Measurements from ENCODE around the gene CYP1B1. TPM values are rescaled to one million over a fixed set of nuclear protein-coding genes. Genes with fewer than 3 reads are reported as not detected.

Gene CYP1B1
- total RNA-seq, 4 donors from 2014 or later = 12.4 to 33.4 (median 20.6) TPM

GRCh38 chr2:38035968-38036367 is 40.0 kb downstream of the CYP1B1 start:
- intact Hi-C loops (cut with DNase I; ENCODE audit: low total_unique reads) = no loop called here
- 84 to 86% methylated on average over 7 of the region's 7 CpGs for WGBS, 2 donors
- TF ChIP-seq, protein P1, sequence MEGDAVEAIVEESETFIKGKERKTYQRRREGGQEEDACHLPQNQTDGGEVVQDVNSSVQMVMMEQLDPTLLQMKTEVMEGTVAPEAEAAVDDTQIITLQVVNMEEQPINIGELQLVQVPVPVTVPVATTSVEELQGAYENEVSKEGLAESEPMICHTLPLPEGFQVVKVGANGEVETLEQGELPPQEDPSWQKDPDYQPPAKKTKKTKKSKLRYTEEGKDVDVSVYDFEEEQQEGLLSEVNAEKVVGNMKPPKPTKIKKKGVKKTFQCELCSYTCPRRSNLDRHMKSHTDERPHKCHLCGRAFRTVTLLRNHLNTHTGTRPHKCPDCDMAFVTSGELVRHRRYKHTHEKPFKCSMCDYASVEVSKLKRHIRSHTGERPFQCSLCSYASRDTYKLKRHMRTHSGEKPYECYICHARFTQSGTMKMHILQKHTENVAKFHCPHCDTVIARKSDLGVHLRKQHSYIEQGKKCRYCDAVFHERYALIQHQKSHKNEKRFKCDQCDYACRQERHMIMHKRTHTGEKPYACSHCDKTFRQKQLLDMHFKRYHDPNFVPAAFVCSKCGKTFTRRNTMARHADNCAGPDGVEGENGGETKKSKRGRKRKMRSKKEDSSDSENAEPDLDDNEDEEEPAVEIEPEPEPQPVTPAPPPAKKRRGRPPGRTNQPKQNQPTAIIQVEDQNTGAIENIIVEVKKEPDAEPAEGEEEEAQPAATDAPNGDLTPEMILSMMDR (IDR thresholded peaks at IDR 0.05) = no peak
- TF ChIP-seq POLR2A (IDR thresholded peaks at IDR 0.05) = no peak
- H3K4me3 ChIP-seq (ENCODE audit: low read depth, poor library complexity, severe bottlenecking) = no peak overlapping the region
- no peak for DNase-seq (ENCODE audit: low spot score in 2 of 2)

- WGBS, 2 donors = 43 to 46% methylated on average over 2 of the region's 2 CpGs
- intact Hi-C loops (cut with DNase I; ENCODE audit: low total_unique reads) = no loop called here
- no peak for DNase-seq (ENCODE audit: low spot score in 2 of 2)
- TF ChIP-seq POLR2A (IDR thresholded peaks at IDR 0.05) = no peak
- TF ChIP-seq, protein P1 (IDR thresholded peaks at IDR 0.05) = no peak
- H3K4me3 ChIP-seq (ENCODE audit: low read depth, poor library complexity, severe bottlenecking) = no peak overlapping the region
Measured at GRCh38 chr2:38033646-38034045, 42.3 kb downstream of the CYP1B1 start.

GRCh38 chr2:38032946-38033345 is 43.0 kb downstream of the CYP1B1 start:
- intact Hi-C loops (cut with DNase I; ENCODE audit: low total_unique reads) = no loop called here
- no peak for DNase-seq (ENCODE audit: low spot score in 2 of 2)
- TF ChIP-seq, protein P1 (IDR thresholded peaks at IDR 0.05) = no peak
- TF ChIP-seq POLR2A (IDR thresholded peaks at IDR 0.05) = no peak
- 91 to 98% methylated on average over 2 of the region's 2 CpGs for WGBS, 2 donors
- no peak overlapping the region for H3K4me3 ChIP-seq (ENCODE audit: low read depth, poor library complexity, severe bottlenecking)

- DNase-seq (ENCODE audit: low spot score in 2 of 2) = no peak
- TF ChIP-seq POLR2A (IDR thresholded peaks at IDR 0.05) = no peak
- TF ChIP-seq, protein P1 (IDR thresholded peaks at IDR 0.05) = no peak
- WGBS, 2 donors = 59 to 65% methylated on average over 1 of the region's 1 CpG
- intact Hi-C loops (cut with DNase I; ENCODE audit: low total_unique reads) = no loop called here
- no peak overlapping the region for H3K4me3 ChIP-seq (ENCODE audit: low read depth, poor library complexity, severe bottlenecking)
Measured at GRCh38 chr2:38030635-38031355, 45.2 kb downstream of the CYP1B1 start.

- 87 to 90% methylated on average over 5 of the region's 5 CpGs for WGBS, 2 donors
- no peak overlapping the region for H3K4me3 ChIP-seq (ENCODE audit: low read depth, poor library complexity, severe bottlenecking)
- intact Hi-C loops (cut with DNase I; ENCODE audit: low total_unique reads) = no loop called here
- DNase-seq (ENCODE audit: low spot score in 2 of 2) = no peak
- TF ChIP-seq, protein P1 (IDR thresholded peaks at IDR 0.05) = no peak
- no peak for TF ChIP-seq POLR2A (IDR thresholded peaks at IDR 0.05)
Measured at GRCh38 chr2:38029512-38029911, 46.4 kb downstream of the CYP1B1 start.

GRCh38 chr2:38028829-38029228 is 47.1 kb downstream of the CYP1B1 start:
- TF ChIP-seq POLR2A (IDR thresholded peaks at IDR 0.05) = no peak
- TF ChIP-seq, protein P1 (IDR thresholded peaks at IDR 0.05) = no peak
- no peak overlapping the region for H3K4me3 ChIP-seq (ENCODE audit: low read depth, poor library complexity, severe bottlenecking)
- WGBS, 2 donors = 88 to 94% methylated on average over 4 of the region's 4 CpGs
- DNase-seq (ENCODE audit: low spot score in 2 of 2) = no peak
- intact Hi-C loops (cut with DNase I; ENCODE audit: low total_unique reads) = no loop called here

Measured in lower leg skin (tissue), 4 donors.